Activated CD4-positive, alpha-beta T cell treated with anti-CD3 and anti-CD28 coated beads for 36 hours (primary cell): ENCODE results near the gene COMTD1. TPM values are rescaled to one million over a fixed set of nuclear protein-coding genes. Genes with fewer than 3 reads are reported as not detected.

ENCODE experiments used
- ATAC-seq: fragments of 200-7000 bp; cut with Tn5 transposase; one replicate; pipeline ENCODE4 v1.10.0; 2021; ENCODE audit warnings: mild to moderate bottlenecking, moderate library complexity
- CTCF ChIA-PET: fragments of 350-600 bp; sonication (Branson Sonifier 250); formaldehyde crosslinking; loops from one replicate; lab custom pipeline; 2021; ENCODE audit warnings: antibody characterized with exemption; lab: Charles Lee
- POLR2A ChIA-PET: fragments of 350-600 bp; sonication (Branson Sonifier 250); formaldehyde crosslinking; loops from one replicate; lab custom pipeline; 2021; ENCODE audit warnings: antibody characterized with exemption, inconsistent platforms; lab: Charles Lee
- DNase-seq: peaks from one replicate; pipeline ENCODE4 v3.0.0-alpha.2; 2020
- H3K27ac Mint-ChIP-seq: one replicate; pipeline ENCODE4 v1.8.0; 2021; ENCODE audit warnings: mixed read lengths
- H3K27me3 Mint-ChIP-seq: one replicate; pipeline ENCODE4 v1.8.0; 2021; ENCODE audit warnings: mixed read lengths
- H3K36me3 Mint-ChIP-seq: one replicate; pipeline ENCODE4 v1.8.0; 2021; ENCODE audit warnings: low read depth, mixed read lengths
- H3K4me1 Mint-ChIP-seq: one replicate; pipeline ENCODE4 v1.8.0; 2021; ENCODE audit warnings: mixed read lengths
- H3K4me3 Mint-ChIP-seq: one replicate; pipeline ENCODE4 v1.8.0; 2021; ENCODE audit warnings: mild to moderate bottlenecking, moderate library complexity, mixed read lengths
- H3K9me3 Mint-ChIP-seq: one replicate; pipeline ENCODE4 v1.8.0; 2021; ENCODE audit warnings: low read depth, mixed read lengths
- intact Hi-C, 2 experiments: fragments of 100-400 bp; cut with DNase I in 1 of 2; cut with micrococcal nuclease in 1 of 2; formaldehyde crosslinking; loops; one replicate each; pipeline versions ENCODE4 v1.14.2 to v1.15.1; 2022 to 2024; cut with DNase I, micrococcal nuclease
- total RNA-seq, 2 experiments: library from RNA; stranded (reverse); gene quantifications; one replicate each; pipeline ENCODE4 v1.2.3, GENCODE V29; 2021

The COMTD1 gene
- total RNA-seq, 2 experiments from 2014 or later, result 28.1 to 41.0 TPM

GRCh38 chr10:75244487-75245353 lies 9.0 kb upstream of the COMTD1 start:
- no peaks in the 10 kb centered on the region for H3K9me3 Mint-ChIP-seq
- no peaks in the 10 kb centered on the region for H3K27me3 Mint-ChIP-seq
- DNase-seq (no peak), ATAC-seq (no peak)
- H3K36me3 Mint-ChIP-seq, result no peaks in the 10 kb centered on the region
- no peaks in the 10 kb centered on the region for H3K4me1 Mint-ChIP-seq
- ChIA-PET CTCF (no interaction called here), POLR2A (no interaction called here)
- intact Hi-C loops, result no loop called here
- H3K4me3 Mint-ChIP-seq, result no peak overlapping the region
- no peak overlapping the region for H3K27ac Mint-ChIP-seq

- intact Hi-C loops, result no loop called here
- POLR2A ChIA-PET, result no interaction called here
- no peak overlapping the region for H3K27ac Mint-ChIP-seq
- H3K36me3 Mint-ChIP-seq, result no peaks in the 10 kb centered on the region
- no peak for ATAC-seq
- H3K4me3 Mint-ChIP-seq, result no peak overlapping the region
- no peaks in the 10 kb centered on the region for H3K27me3 Mint-ChIP-seq
- CTCF ChIA-PET, result interaction anchor here (1.0 kb wide), 1 partner anchor 55 kb away, joined by 3 read pairs; no protein-coding TSS in a partner anchor
- H3K9me3 Mint-ChIP-seq, result no peaks in the 10 kb centered on the region
- no peaks in the 10 kb centered on the region for H3K4me1 Mint-ChIP-seq
- no peak for DNase-seq
Observed at GRCh38 chr10:75243426-75243825, 7.7 kb upstream of the COMTD1 start.

GRCh38 chr10:75240329-75241076 lies 4.7 kb upstream of the COMTD1 start:
- no peaks in the 10 kb centered on the region for H3K9me3 Mint-ChIP-seq
- ATAC-seq (no peak), DNase-seq (no peak)
- peaks cover 5% of the 10 kb centered on the region for H3K4me1 Mint-ChIP-seq
- H3K36me3 Mint-ChIP-seq, result no peaks in the 10 kb centered on the region
- POLR2A ChIA-PET, result no interaction called here
- H3K4me3 Mint-ChIP-seq, result no peak overlapping the region
- CTCF ChIA-PET, result interaction anchor here (1.5 kb wide), 1 partner anchor 53 kb away, joined by 4 read pairs; no protein-coding TSS in a partner anchor
- intact Hi-C loops, result no loop called here
- no peaks in the 10 kb centered on the region for H3K27me3 Mint-ChIP-seq
- H3K27ac Mint-ChIP-seq, result no peak overlapping the region

GRCh38 chr10:75239096-75239790 lies 3.5 kb upstream of the COMTD1 start:
- Mint-ChIP-seq H3K4me3 (no peak overlapping the region), H3K27me3 (no peaks in the 10 kb centered on the region), H3K4me1 (peaks cover 5% of the 10 kb centered on the region), H3K36me3 (no peaks in the 10 kb centered on the region), H3K9me3 (no peaks in the 10 kb centered on the region), H3K27ac (no peak overlapping the region)
- no peak for ATAC-seq
- ChIA-PET POLR2A (no interaction called here), CTCF (interaction anchor here (0.8 to 1.5 kb wide), 2 partner anchors 52 to 396 kb away, joined by 3 to 4 read pairs; no protein-coding TSS in a partner anchor)
- intact Hi-C loops, result loop anchor here (5.0 to 10.0 kb wide), 5 partner anchors 194 to 1244 kb away; partner anchors contain the start of gene VCL (in 1 of the 2)
- no peak for DNase-seq

- ATAC-seq (no peak), DNase-seq (no peak)
- intact Hi-C loops, result loop anchor here (5.0 to 10.0 kb wide), 5 partner anchors 194 to 1244 kb away; partner anchors contain the start of gene VCL (in 1 of the 2)
- Mint-ChIP-seq H3K27me3 (no peaks in the 10 kb centered on the region), H3K9me3 (no peaks in the 10 kb centered on the region), H3K4me1 (peaks cover 10% of the 10 kb centered on the region), H3K27ac (no peak overlapping the region), H3K36me3 (peaks cover 5% of the 10 kb centered on the region), H3K4me3 (no peak overlapping the region)
- ChIA-PET POLR2A (no interaction called here), CTCF (interaction anchor here (0.8 to 10.5 kb wide), 3 partner anchors 29 to 119 kb away, joined by 3 to 129 read pairs (median 5); partner anchors contain the start of gene VDAC2)
Observed at GRCh38 chr10:75238182-75239095, 2.7 kb upstream of the COMTD1 start.

- intact Hi-C loops, result loop anchor here (1.0 to 10.0 kb wide), 8 partner anchors 48 to 1242 kb away; partner anchors contain the start of gene VCL (in 1 of the 2)
- no peaks in the 10 kb centered on the region for H3K9me3 Mint-ChIP-seq
- POLR2A ChIA-PET, result interaction anchor here (0.5 to 3.9 kb wide), 4 partner anchors 19 to 337 kb away, joined by 3 to 28 read pairs (median 4); partner anchors contain the start of gene VDAC2
Observed at GRCh38 chr10:75236178-75236825, 545 bp upstream of the COMTD1 start.

GRCh38 chr10:75234683-75235374 lies 928 bp downstream of the COMTD1 start:
- intact Hi-C loops, result loop anchor here (1.0 to 10.0 kb wide), 15 partner anchors 25 to 1448 kb away; partner anchors contain the start of genes ADK (in 2 of the 2), KAT6B (in 2 of the 2), SAMD8 (in 2 of the 2) and VDAC2 (in 2 of the 2)
- peak; percentile 4 for ATAC-seq
- H3K27me3 Mint-ChIP-seq, result no peaks in the 10 kb centered on the region

More at GRCh38 chr10:75236178-75236825, 545 bp upstream of the COMTD1 start:
- no peaks in the 10 kb centered on the region for H3K27me3 Mint-ChIP-seq
- H3K4me1 Mint-ChIP-seq, result peaks cover 25% of the 10 kb centered on the region
- ATAC-seq (no peak), DNase-seq (no peak)
- peaks cover 25% of the 10 kb centered on the region for H3K36me3 Mint-ChIP-seq
- CTCF ChIA-PET, result interaction anchor here (0.5 to 10.5 kb wide), 13 partner anchors 17 to 1085 kb away, joined by 3 to 129 read pairs (median 5); partner anchors contain the start of genes ADK, SAMD8 and VDAC2
- peak overlapping the region; percentile 89 for H3K27ac Mint-ChIP-seq
- H3K4me3 Mint-ChIP-seq, result peak overlapping the region; percentile 79

GRCh38 chr10:75234017-75234682 lies 1.6 kb downstream of the COMTD1 start:
- ChIA-PET POLR2A (interaction anchor here (0.6 to 3.9 kb wide), 8 partner anchors 10 to 1240 kb away, joined by 3 to 28 read pairs (median 5); partner anchors contain the start of genes KAT6B and VDAC2), CTCF (interaction anchor here (0.6 to 10.5 kb wide), 11 partner anchors 15 to 990 kb away, joined by 3 to 129 read pairs (median 3); partner anchors contain the start of gene VDAC2)
- peak; percentile 100 for DNase-seq
- Mint-ChIP-seq H3K9me3 (no peaks in the 10 kb centered on the region), H3K4me1 (peaks cover 37% of the 10 kb centered on the region), H3K27ac (peak overlapping the region; percentile 89), H3K27me3 (no peaks in the 10 kb centered on the region), H3K4me3 (peak overlapping the region; percentile 79), H3K36me3 (peaks cover 35% of the 10 kb centered on the region)
- intact Hi-C loops, result loop anchor here (1.0 to 10.0 kb wide), 13 partner anchors 24 to 1447 kb away; partner anchors contain the start of genes ADK (in 2 of the 2), KAT6B (in 2 of the 2), SAMD8 (in 2 of the 2) and VDAC2 (in 2 of the 2)
- ATAC-seq, result peak; percentile 79

More at GRCh38 chr10:75234683-75235374, 928 bp downstream of the COMTD1 start:
- DNase-seq, result no peak
- peak overlapping the region; percentile 79 for H3K4me3 Mint-ChIP-seq
- peaks cover 34% of the 10 kb centered on the region for H3K4me1 Mint-ChIP-seq
- peak overlapping the region; percentile 58 for H3K27ac Mint-ChIP-seq
- ChIA-PET CTCF (interaction anchor here (0.6 to 10.5 kb wide), 14 partner anchors 16 to 1002 kb away, joined by 3 to 129 read pairs (median 4); partner anchors contain the start of genes SAMD8 and VDAC2), POLR2A (interaction anchor here (0.6 to 3.9 kb wide), 8 partner anchors 10 to 1240 kb away, joined by 3 to 28 read pairs (median 5); partner anchors contain the start of genes KAT6B and VDAC2)
- no peaks in the 10 kb centered on the region for H3K9me3 Mint-ChIP-seq
- H3K36me3 Mint-ChIP-seq, result peaks cover 34% of the 10 kb centered on the region
